Activated B cell treated with CpG ODN at 0.5 μM for 24 hours (primary cell): Measurements from ENCODE around the gene PRPS1L1. TPM values are rescaled to one million over a fixed set of nuclear protein-coding genes. Genes with fewer than 3 reads are reported as not detected.

Source experiments
- ATAC-seq: fragments of 200-7000 bp; cut with Tn5 transposase; one replicate; pipeline ENCODE4 v1.10.0; 2021; ENCODE audit warnings: low read depth, mild to moderate bottlenecking, moderate library complexity
- CTCF ChIA-PET: fragments of 350-600 bp; sonication (Branson Sonifier 250); formaldehyde crosslinking; loops from one replicate; lab custom pipeline; 2021; ENCODE audit warnings: antibody characterized with exemption; lab: Charles Lee
- POLR2A ChIA-PET: fragments of 350-600 bp; sonication (Branson Sonifier 250); formaldehyde crosslinking; loops from one replicate; lab custom pipeline; 2021; ENCODE audit warnings: antibody characterized with exemption; lab: Charles Lee
- DNase-seq: peaks from one replicate; pipeline ENCODE4 v3.0.0; 2022
- H3K27ac Mint-ChIP-seq: one replicate; pipeline ENCODE4 v1.8.0; 2020; ENCODE audit warnings: mixed read lengths
- H3K27me3 Mint-ChIP-seq: one replicate; pipeline ENCODE4 v1.8.0; 2021; ENCODE audit warnings: mixed read lengths
- H3K36me3 Mint-ChIP-seq: one replicate; pipeline ENCODE4 v1.8.0; 2021; ENCODE audit warnings: low read depth, mixed read lengths
- H3K4me1 Mint-ChIP-seq: one replicate; pipeline ENCODE4 v1.8.0; 2021; ENCODE audit warnings: mixed read lengths
- H3K4me3 Mint-ChIP-seq: one replicate; pipeline ENCODE4 v1.8.0; 2020; ENCODE audit warnings: mild to moderate bottlenecking, mixed read lengths
- H3K9me3 Mint-ChIP-seq: one replicate; pipeline ENCODE4 v1.8.0; 2020; ENCODE audit warnings: mixed read lengths
- intact Hi-C: fragments of 100-400 bp; cut with micrococcal nuclease; formaldehyde crosslinking; loops from one replicate; pipeline ENCODE4 v1.15.1; 2024
- total RNA-seq: library from RNA; stranded (reverse); gene quantifications from 2 replicates; pipeline ENCODE4 v1.2.3, GENCODE V29; 2022
- TF ChIP-seq, protein P1 (sequence below): fragments of 200-600 bp; IDR thresholded peaks from one replicate; pipeline ENCODE4 v1.8.0; 2022; ENCODE audit warnings: antibody characterized with exemption, mild to moderate bottlenecking

The PRPS1L1 gene
- total RNA-seq, 1 donor from 2014 or later = not detected

DNA sequence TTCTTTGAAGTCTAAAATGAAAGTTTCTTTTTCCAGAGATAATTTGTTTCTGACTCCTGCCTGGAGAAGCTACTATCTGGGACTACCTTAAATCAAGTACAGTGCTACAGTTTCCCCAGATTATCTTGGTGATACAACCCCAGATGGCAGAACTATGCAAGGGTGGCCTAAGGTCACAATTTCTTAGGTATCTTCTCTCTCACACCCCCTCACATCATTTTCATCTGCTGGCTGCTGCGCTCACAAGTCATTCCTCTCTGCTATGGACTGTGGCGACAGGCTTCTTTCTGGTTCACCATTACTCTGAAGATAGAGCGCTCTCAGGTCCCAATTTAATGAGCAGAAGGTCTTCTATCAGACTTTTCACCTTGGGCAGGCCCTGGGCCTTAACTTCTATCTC lies 9.1 kb upstream of the PRPS1L1 start:
- no peaks in the 10 kb centered on the region for H3K27me3 Mint-ChIP-seq
- no peaks in the 10 kb centered on the region for H3K4me1 Mint-ChIP-seq
- ATAC-seq = no peak
- TF ChIP-seq, protein P1, sequence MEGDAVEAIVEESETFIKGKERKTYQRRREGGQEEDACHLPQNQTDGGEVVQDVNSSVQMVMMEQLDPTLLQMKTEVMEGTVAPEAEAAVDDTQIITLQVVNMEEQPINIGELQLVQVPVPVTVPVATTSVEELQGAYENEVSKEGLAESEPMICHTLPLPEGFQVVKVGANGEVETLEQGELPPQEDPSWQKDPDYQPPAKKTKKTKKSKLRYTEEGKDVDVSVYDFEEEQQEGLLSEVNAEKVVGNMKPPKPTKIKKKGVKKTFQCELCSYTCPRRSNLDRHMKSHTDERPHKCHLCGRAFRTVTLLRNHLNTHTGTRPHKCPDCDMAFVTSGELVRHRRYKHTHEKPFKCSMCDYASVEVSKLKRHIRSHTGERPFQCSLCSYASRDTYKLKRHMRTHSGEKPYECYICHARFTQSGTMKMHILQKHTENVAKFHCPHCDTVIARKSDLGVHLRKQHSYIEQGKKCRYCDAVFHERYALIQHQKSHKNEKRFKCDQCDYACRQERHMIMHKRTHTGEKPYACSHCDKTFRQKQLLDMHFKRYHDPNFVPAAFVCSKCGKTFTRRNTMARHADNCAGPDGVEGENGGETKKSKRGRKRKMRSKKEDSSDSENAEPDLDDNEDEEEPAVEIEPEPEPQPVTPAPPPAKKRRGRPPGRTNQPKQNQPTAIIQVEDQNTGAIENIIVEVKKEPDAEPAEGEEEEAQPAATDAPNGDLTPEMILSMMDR = no peak
- POLR2A ChIA-PET = no interaction called here
- H3K27ac Mint-ChIP-seq = no peak overlapping the region
- H3K9me3 Mint-ChIP-seq = no peaks in the 10 kb centered on the region
- intact Hi-C loops = no loop called here
- CTCF ChIA-PET = no interaction called here
- no peak overlapping the region for H3K4me3 Mint-ChIP-seq
- no peak for DNase-seq
- H3K36me3 Mint-ChIP-seq = no peaks in the 10 kb centered on the region

DNA sequence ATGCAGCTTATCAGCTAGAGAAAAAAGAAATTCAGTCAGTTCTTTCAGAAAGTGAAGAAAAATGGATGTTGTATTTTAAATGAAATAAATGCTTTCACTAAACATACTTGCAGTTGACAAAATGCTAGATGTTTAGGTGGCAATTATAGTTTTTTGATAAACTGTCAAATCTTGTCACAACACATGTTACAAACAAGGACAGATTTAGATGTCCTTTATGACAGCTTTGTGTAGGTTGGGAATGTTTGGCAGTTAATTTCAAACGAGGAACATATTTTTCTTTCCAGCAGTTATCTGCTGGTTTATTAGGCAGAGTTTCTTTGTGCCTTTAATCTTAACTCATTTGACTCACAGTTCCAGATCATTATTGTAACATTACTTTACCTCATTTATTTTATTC lies 3.1 kb upstream of the PRPS1L1 start:
- ChIA-PET POLR2A (no interaction called here), CTCF (no interaction called here)
- Mint-ChIP-seq H3K9me3 (no peaks in the 10 kb centered on the region), H3K4me3 (no peak overlapping the region), H3K36me3 (no peaks in the 10 kb centered on the region), H3K4me1 (no peaks in the 10 kb centered on the region), H3K27ac (no peak overlapping the region), H3K27me3 (peaks cover 2% of the 10 kb centered on the region)
- TF ChIP-seq, protein P1 = no peak
- ATAC-seq = no peak
- no peak for DNase-seq
- intact Hi-C loops = no loop called here

DNA sequence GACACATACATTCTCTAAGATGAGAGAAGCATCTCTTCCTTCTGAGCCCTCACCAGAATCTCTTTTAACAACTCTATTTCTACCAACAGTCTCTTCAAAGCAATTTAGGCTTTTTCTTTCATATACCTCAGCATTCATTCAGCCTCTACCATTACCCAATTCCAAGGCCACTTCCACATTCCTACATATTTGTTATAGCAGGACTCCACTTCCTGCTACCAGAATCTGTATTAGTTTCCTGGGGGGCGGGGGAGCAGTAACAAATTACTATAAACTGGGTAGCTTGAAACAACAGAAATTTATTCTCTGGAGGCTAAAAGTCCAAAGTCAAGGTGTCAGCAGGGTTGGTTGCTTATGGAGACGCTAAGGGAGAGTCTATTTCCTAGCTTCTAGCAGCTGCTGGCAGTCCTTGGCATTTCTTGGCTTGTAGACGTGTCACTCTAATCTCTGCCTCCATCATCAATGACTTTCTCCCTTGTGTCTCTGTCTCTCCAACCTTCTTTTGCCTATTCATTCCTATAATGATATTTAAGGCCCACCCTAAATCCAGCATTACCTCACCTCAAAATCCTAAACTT lies 7.4 kb downstream of the PRPS1L1 start:
- H3K4me3 Mint-ChIP-seq = no peak overlapping the region
- ChIA-PET CTCF (no interaction called here), POLR2A (no interaction called here)
- H3K4me1 Mint-ChIP-seq = no peaks in the 10 kb centered on the region
- intact Hi-C loops = no loop called here
- TF ChIP-seq, protein P1 = no peak
- DNase-seq (no peak), ATAC-seq (no peak)
- no peaks in the 10 kb centered on the region for H3K9me3 Mint-ChIP-seq
- H3K36me3 Mint-ChIP-seq = no peaks in the 10 kb centered on the region
- H3K27me3 Mint-ChIP-seq = peaks cover 2% of the 10 kb centered on the region
- no peak overlapping the region for H3K27ac Mint-ChIP-seq

DNA sequence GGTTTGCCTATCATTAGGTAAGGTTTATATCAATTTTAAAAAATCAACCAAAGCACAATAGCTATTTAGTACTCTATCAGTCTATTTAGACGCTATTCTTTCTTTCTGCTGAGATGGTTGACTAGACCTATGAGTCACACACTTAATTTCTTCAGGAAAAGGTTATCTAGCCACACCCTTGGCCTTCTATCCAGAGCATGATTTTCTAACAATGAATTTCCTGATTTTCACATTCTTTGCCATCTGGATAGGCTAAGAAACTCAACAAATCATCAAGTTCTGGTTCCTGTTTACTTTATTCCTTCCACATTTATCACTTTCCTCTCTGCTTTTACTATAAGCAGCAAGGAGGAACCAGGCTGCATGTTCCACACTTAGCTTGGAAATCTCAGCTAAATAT lies 8.1 kb downstream of the PRPS1L1 start:
- CTCF ChIA-PET = no interaction called here
- ATAC-seq = no peak
- intact Hi-C loops = no loop called here
- Mint-ChIP-seq H3K36me3 (no peaks in the 10 kb centered on the region), H3K4me3 (no peak overlapping the region), H3K4me1 (no peaks in the 10 kb centered on the region), H3K9me3 (no peaks in the 10 kb centered on the region), H3K27me3 (peaks cover 6% of the 10 kb centered on the region), H3K27ac (no peak overlapping the region)
- TF ChIP-seq, protein P1 = no peak
- no peak for DNase-seq
- POLR2A ChIA-PET = no interaction called here

DNA sequence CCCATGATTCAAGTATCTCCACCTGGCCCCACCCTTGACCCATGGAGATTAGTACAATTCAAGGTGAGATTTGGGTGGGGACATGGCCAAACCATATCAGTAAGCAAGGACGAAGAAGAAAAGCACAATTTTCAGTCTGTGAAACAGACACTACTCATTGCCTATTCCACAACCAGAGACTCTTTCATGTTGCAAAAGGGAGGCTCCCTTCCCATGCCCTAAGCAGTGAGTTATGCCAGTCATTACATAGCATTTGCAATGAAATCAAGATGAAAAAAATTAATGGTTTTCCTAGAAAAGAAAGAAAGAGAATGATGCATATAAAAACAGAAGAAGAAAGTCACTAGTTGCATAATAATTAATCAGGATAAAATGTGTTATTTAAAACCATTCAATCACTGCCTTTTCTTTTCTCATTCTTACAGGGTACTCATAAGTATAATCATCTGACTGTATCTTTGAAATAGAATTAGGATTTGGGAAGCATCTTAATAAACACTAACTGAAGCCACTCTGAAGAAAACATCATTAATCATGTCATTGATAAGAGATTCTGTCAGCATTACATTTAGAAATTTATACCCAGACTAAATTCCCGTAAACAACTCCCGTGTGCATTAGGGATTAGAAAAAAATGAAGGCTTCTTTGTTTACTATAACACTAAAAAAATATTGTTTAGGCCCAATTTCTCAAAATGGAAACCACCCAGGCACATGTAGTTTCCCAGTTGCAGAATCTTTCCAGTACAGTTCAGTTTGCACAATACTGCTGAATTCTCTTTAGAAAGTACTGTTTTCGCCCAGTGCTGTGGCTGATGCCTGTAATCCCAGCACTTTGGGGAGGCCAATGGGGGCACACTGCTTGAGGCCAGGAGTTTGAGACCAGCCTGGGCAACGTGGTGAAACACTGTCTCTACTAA lies 9.1 kb downstream of the PRPS1L1 start:
- ATAC-seq (no peak), DNase-seq (no peak)
- Mint-ChIP-seq H3K4me1 (no peaks in the 10 kb centered on the region), H3K27me3 (peaks cover 10% of the 10 kb centered on the region), H3K9me3 (no peaks in the 10 kb centered on the region), H3K27ac (no peak overlapping the region), H3K4me3 (no peak overlapping the region), H3K36me3 (no peaks in the 10 kb centered on the region)
- ChIA-PET CTCF (no interaction called here), POLR2A (no interaction called here)
- intact Hi-C loops = no loop called here
- TF ChIP-seq, protein P1 = no peak
